CD4-positive, alpha-beta T cell (primary cell): ENCODE results near the gene ABCA10. TPM values are rescaled to one million over a fixed set of nuclear protein-coding genes. Genes with fewer than 3 reads are reported as not detected.

Experiments used
- ATAC-seq: fragments of 200-7000 bp; cut with Tn5 transposase; one replicate; pipeline ENCODE4 v1.10.0; 2022; ENCODE audit warnings: mild to moderate bottlenecking; ENCODE audit not compliant: poor library complexity
- CTCF ChIA-PET: fragments of 350-600 bp; sonication (Branson Sonifier 250); formaldehyde crosslinking; loops from one replicate; lab custom pipeline; 2021; ENCODE audit warnings: antibody characterized with exemption, inconsistent platforms; lab: Charles Lee
- POLR2A ChIA-PET: fragments of 350-600 bp; sonication (Branson Sonifier 250); formaldehyde crosslinking; loops from one replicate; lab custom pipeline; 2021; ENCODE audit warnings: antibody characterized with exemption, inconsistent platforms; lab: Charles Lee
- DNase-seq, 14 experiments: peaks; one replicate each; pipeline ENCODE4 v3.0.0-alpha.2; 2013 to 2020; ENCODE audit warnings: mixed read lengths in 2 of 14
- H3K27ac ChIP-seq, 2 donors: one replicate each; pipeline versions ENCODE4 v1.5.1 to v1.7.0; 2013; ENCODE audit warnings: low read length in 2 of 2, low read depth in 1 of 2, mild to moderate bottlenecking in 1 of 2
- H3K27me3 ChIP-seq, 2 experiments: 1 replicate in 1 of 2; 2 replicates in 1 of 2; pipeline versions ENCODE4 v1.6.1 to v1.7.0; 2013; ENCODE audit warnings: low read length in 2 of 2, control low read depth in 1 of 2, mild to moderate bottlenecking in 1 of 2, moderate library complexity in 1 of 2; ENCODE audit not compliant: insufficient read depth in 2 of 2, control insufficient read depth in 1 of 2
- H3K36me3 ChIP-seq: one replicate; pipeline ENCODE4 v1.6.1; 2013; ENCODE audit warnings: low read length, control low read depth; ENCODE audit not compliant: insufficient read depth
- H3K4me1 ChIP-seq: one replicate; pipeline ENCODE4 v1.6.1; 2013; ENCODE audit warnings: low read length, control low read depth; ENCODE audit not compliant: insufficient read depth
- H3K4me3 ChIP-seq: one replicate; pipeline ENCODE4 v1.5.1; 2013; ENCODE audit warnings: mild to moderate bottlenecking, low read length, moderate library complexity
- H3K9me3 ChIP-seq, 2 experiments: 1 replicate in 1 of 2; 2 replicates in 1 of 2; pipeline versions ENCODE4 v1.6.1 to v1.7.0; 2013; ENCODE audit warnings: low read length in 2 of 2, mild to moderate bottlenecking in 2 of 2, control low read depth in 1 of 2, moderate library complexity in 1 of 2; ENCODE audit not compliant: control insufficient read depth in 1 of 2, insufficient read depth in 1 of 2
- H3K27ac Mint-ChIP-seq: one replicate; pipeline ENCODE4 v1.8.0; 2020; ENCODE audit warnings: mixed read lengths
- H3K27me3 Mint-ChIP-seq: one replicate; pipeline ENCODE4 v1.8.0; 2021; ENCODE audit warnings: mixed read lengths
- H3K36me3 Mint-ChIP-seq: one replicate; pipeline ENCODE4 v1.8.0; 2021; ENCODE audit warnings: low read depth, mixed read lengths
- H3K4me1 Mint-ChIP-seq: one replicate; pipeline ENCODE4 v1.8.0; 2021; ENCODE audit warnings: low read depth, mixed read lengths
- H3K4me3 Mint-ChIP-seq: one replicate; pipeline ENCODE4 v1.8.0; 2020; ENCODE audit warnings: mild to moderate bottlenecking, mixed read lengths
- H3K9me3 Mint-ChIP-seq: one replicate; pipeline ENCODE4 v1.8.0; 2020; ENCODE audit warnings: mixed read lengths
- CTCF ChIP-seq: fragments of 200-600 bp; IDR thresholded peaks from one replicate; pipeline ENCODE4 v1.8.0; 2022; ENCODE audit warnings: antibody characterized with exemption, mild to moderate bottlenecking
- intact Hi-C, 2 experiments: fragments of 100-400 bp; cut with DNase I in 1 of 2; cut with micrococcal nuclease in 1 of 2; formaldehyde crosslinking; loops; one replicate each; pipeline versions ENCODE4 v1.15.1 to v1.9.0; 2023 to 2025; cut with DNase I, micrococcal nuclease
- total RNA-seq, 174 experiments: library from RNA in 2 of 174; stranded (reverse) in 2 of 174; gene quantifications; one replicate each; pipeline ENCODE4 v1.2.3 and lab custom pipeline; 2021 to 2026

ABCA10 gene
- total RNA-seq, 2 experiments from 2014 or later, result 0.77 to 1.5 TPM

DNA sequence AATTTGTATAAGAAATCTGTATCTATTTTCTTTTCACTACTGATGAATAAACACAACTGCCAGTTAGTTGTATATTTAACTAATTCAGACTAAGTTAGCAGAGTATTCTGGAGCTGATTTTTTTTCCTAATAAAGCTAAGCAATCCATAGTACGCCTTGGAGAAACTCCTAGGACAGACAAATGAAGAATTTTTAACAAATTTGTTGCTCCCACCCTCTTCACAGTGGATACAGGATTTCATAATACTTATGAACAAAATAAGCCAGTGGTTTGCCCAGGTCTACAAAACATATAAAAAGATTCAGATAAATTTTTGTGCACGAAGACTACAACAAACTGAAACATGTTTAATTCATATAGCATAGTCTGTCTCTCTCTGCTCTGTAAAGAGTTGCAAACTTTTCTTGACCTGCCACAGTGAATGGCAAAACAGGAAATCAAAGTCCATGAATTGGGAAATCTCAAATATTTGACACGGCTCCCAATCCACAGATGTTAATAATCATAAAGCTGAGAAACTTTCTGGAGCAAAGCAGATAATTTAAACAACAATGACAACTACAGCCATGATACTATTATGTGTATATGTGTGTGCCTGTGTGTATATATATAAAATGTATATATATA is 86.3 kb downstream of the ABCA10 start:
- H3K4me1 Mint-ChIP-seq, result no peaks in the 10 kb centered on the region
- Histone ChIP-seq H3K36me3 (no peaks in the 10 kb centered on the region), H3K9me3 (no peaks in the 10 kb centered on the region), H3K27me3 (no peaks in the 10 kb centered on the region), H3K27ac (no peak overlapping the region), H3K4me1 (no peaks in the 10 kb centered on the region), H3K4me3 (no peak overlapping the region)
- intact Hi-C loops, result no loop called here
- POLR2A ChIA-PET, result interaction anchor here (0.6 kb wide), 1 partner anchor 396 kb away, joined by 3 read pairs; no protein-coding TSS in a partner anchor
- DNase-seq, result no peak
- no peaks in the 10 kb centered on the region for H3K36me3 Mint-ChIP-seq
- H3K9me3 Mint-ChIP-seq, result no peaks in the 10 kb centered on the region
- H3K27me3 Mint-ChIP-seq, result no peaks in the 10 kb centered on the region
- ATAC-seq, result no peak
- TF ChIP-seq CTCF, result no peak
- no peak overlapping the region for H3K4me3 Mint-ChIP-seq
- CTCF ChIA-PET, result no interaction called here
- H3K27ac Mint-ChIP-seq, result no peak overlapping the region

- Histone ChIP-seq H3K9me3 (no peaks in the 10 kb centered on the region), H3K4me3 (no peak within 1 kb of the TSS), H3K27ac (no peak within 1 kb of the TSS), H3K27me3 (no peaks in the 10 kb centered on the region), H3K36me3 (no peaks in the 10 kb centered on the region), H3K4me1 (no peaks in the 10 kb centered on the region)
- Mint-ChIP-seq H3K27ac (no peak within 1 kb of the TSS), H3K4me3 (no peak within 1 kb of the TSS), H3K27me3 (no peaks in the 10 kb centered on the region), H3K4me1 (no peaks in the 10 kb centered on the region), H3K9me3 (peaks cover 4% of the 10 kb centered on the region), H3K36me3 (no peaks in the 10 kb centered on the region)
- intact Hi-C loops, result no loop called here
- ChIA-PET CTCF (no interaction called here), POLR2A (no interaction called here)
- no peak for TF ChIP-seq CTCF
- no peak for ATAC-seq
- no peak for DNase-seq
These were observed 87.0 kb downstream of the ABCA10 start, which contains the start of gene ABCA6 for GRCh38 chr17:69141431-69142174. Gene ABCA6, minus strand, starts transcription at chr17:69141895. Its CDS starts 1,192 bp downstream, at chr17:69140703.

DNA sequence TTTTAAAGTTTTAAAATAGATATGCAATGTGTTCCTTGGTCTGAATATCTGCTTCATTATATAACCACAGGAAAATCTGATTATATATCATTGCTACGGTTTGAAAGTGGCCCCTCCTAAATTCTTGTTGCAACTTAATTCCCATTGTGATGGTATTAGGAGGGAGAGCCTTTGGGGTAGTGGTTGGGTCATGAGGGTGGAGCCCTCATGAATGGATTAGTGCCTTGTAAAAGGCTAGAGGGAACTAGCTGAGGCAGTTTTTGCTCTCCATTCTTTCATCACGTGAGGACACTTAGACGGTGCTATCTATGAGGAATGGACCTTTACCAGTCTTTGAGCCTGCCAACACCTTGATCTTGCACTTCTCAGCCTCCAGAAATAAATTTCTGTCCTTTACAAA is 94.5 kb downstream of the ABCA10 start:
- H3K9me3 Mint-ChIP-seq, result peaks cover 4% of the 10 kb centered on the region
- CTCF ChIA-PET, result no interaction called here
- no peaks in the 10 kb centered on the region for H3K4me1 Mint-ChIP-seq
- no peaks in the 10 kb centered on the region for H3K36me3 ChIP-seq
- H3K4me3 ChIP-seq, result no peak overlapping the region
- no peak overlapping the region for H3K27ac ChIP-seq
- H3K4me3 Mint-ChIP-seq, result no peak overlapping the region
- POLR2A ChIA-PET, result no interaction called here
- H3K36me3 Mint-ChIP-seq, result no peaks in the 10 kb centered on the region
- intact Hi-C loops, result no loop called here
- TF ChIP-seq CTCF, result no peak
- ATAC-seq (no peak), DNase-seq (no peak)
- no peak overlapping the region for H3K27ac Mint-ChIP-seq
- H3K27me3 ChIP-seq, result no peaks in the 10 kb centered on the region
- H3K27me3 Mint-ChIP-seq, result no peaks in the 10 kb centered on the region
- no peaks in the 10 kb centered on the region for H3K4me1 ChIP-seq
- H3K9me3 ChIP-seq, result no peaks in the 10 kb centered on the region
